ENCODE measurements around the gene SMIM20. TPM values are rescaled to one million over a fixed set of nuclear protein-coding genes. Genes with fewer than 3 reads are reported as not detected.
A peak's percentile ranks its signal among the peaks of the same experiment; 100 is the strongest.

Gene SMIM20
- total and polyA plus RNA-seq, 8 donors: 19.4 to 85.3 (median 43.8) TPM; not detected in 1

- Histone ChIP-seq H3K27me3 (no peaks in the 10 kb centered on the region), H3K27ac (peak overlapping the region; percentile 29 to 69 (median 64)), H3K36me3 (peaks cover 0 to 13% (median 6%) of the 10 kb centered on the region in 4 donors), H3K4me1 (peaks cover 8 to 25% (median 14%) of the 10 kb centered on the region in 4 donors), H3K4me3 (no peak overlapping the region), H3K9me3 (no peaks in the 10 kb centered on the region)
- TF ChIP-seq CTCF (IDR thresholded peaks at IDR 0.05) (no peak), POLR2AphosphoS5 (IDR thresholded peaks at IDR 0.05) (peak in 1 of 3 donors; percentile 69), EP300 (IDR thresholded peaks at IDR 0.05) (no peak), POLR2A (IDR thresholded peaks at IDR 0.05) (no peak)
- intact Hi-C loops (cut with DNase I; ENCODE audit: low total_unique reads): no loop called here
- peak in 1 of 2 donors; percentile 76 for DNase-seq
- 29 to 48% (median 35%) methylated on average over 5 of the region's 5 CpGs for WGBS, 5 donors
Observed at GRCh38 chr4:25919676-25920075, 5.7 kb downstream of the SMIM20 start.

GRCh38 chr4:25921922-25922321 lies 7.9 kb downstream of the SMIM20 start:
- Histone ChIP-seq H3K27me3 (no peaks in the 10 kb centered on the region), H3K36me3 (peaks cover 0 to 9% (median 6%) of the 10 kb centered on the region in 4 donors), H3K4me3 (no peak overlapping the region), H3K4me1 (peaks cover 0 to 16% (median 6%) of the 10 kb centered on the region in 4 donors), H3K9me3 (no peaks in the 10 kb centered on the region), H3K27ac (no peak overlapping the region)
- TF ChIP-seq CTCF (IDR thresholded peaks at IDR 0.05): no peak
- TF ChIP-seq EP300 (IDR thresholded peaks at IDR 0.05): no peak
- TF ChIP-seq POLR2A (IDR thresholded peaks at IDR 0.05): no peak
- TF ChIP-seq POLR2AphosphoS5 (IDR thresholded peaks at IDR 0.05): no peak
- whole genome bisulfite sequencing, 5 donors: 95 to 100% (median 95%) methylated on average over 1 of the region's 1 CpG
- no peak for DNase-seq
- intact Hi-C loops (cut with DNase I; ENCODE audit: low total_unique reads): no loop called here

DNA sequence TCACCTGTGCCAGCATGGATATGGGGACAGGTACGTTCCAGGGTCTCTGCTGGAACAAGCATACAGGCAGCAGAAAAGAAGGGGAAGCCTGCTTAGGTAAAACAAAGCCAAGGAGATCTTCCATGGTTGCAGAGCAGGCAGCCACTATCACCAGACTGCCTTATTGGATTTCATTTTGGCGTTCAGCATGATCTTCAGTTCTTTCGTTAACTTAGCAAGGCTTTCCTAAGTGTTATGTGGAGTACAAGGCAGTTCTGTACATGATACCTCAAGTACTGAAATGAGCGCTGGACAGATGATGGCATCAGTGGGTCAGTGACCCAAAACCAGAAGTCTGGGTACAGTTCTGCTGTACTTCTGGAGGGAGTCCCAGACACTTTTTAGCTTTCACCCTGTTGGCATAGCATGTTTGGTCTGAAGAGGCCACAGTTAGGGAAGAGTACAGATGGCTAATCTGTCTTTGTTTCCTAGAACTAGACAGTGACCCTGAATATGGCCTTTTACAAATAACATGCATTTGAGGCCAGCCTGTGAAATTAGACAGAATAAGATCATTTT lies 8.9 kb downstream of the SMIM20 start:
- no peak for DNase-seq
- H3K4me1 ChIP-seq: peaks cover 0 to 20% (median 6%) of the 10 kb centered on the region in 4 donors
- TF ChIP-seq POLR2AphosphoS5 (IDR thresholded peaks at IDR 0.05): no peak
- no peak for TF ChIP-seq EP300 (IDR thresholded peaks at IDR 0.05)
- TF ChIP-seq CTCF (IDR thresholded peaks at IDR 0.05): no peak
- TF ChIP-seq POLR2A (IDR thresholded peaks at IDR 0.05): no peak
- no peaks in the 10 kb centered on the region for H3K9me3 ChIP-seq
- intact Hi-C loops (cut with DNase I; ENCODE audit: low total_unique reads): no loop called here
- no peak overlapping the region for H3K27ac ChIP-seq
- peaks cover 0 to 9% (median 6%) of the 10 kb centered on the region in 4 donors for H3K36me3 ChIP-seq
- H3K27me3 ChIP-seq: no peaks in the 10 kb centered on the region
- 83 to 99% (median 95%) methylated on average over 4 of the region's 4 CpGs for WGBS, 5 donors
- no peak overlapping the region for H3K4me3 ChIP-seq

DNA sequence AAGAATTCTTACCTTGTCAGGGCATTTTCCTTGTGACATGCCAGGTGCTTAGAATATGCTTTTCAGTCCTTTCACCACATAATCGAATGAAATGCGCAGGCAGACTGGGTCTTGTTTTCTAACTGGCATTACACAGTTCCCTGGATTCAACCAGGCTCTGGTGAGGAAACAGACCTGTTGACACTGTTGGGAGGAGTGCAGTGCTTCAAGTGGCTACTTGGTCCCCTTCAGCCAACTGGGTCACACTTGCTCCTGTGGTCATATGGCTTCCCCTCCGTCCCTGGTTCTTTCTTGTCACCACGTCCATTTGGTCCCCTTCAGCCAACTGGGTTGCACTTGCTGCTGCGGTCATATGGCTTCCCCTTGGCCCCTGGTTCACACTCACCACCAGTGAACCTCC lies 9.7 kb downstream of the SMIM20 start:
- intact Hi-C loops (cut with DNase I; ENCODE audit: low total_unique reads): no loop called here
- Histone ChIP-seq H3K9me3 (no peaks in the 10 kb centered on the region), H3K36me3 (peaks cover 0 to 10% (median 6%) of the 10 kb centered on the region in 4 donors), H3K27me3 (no peaks in the 10 kb centered on the region), H3K4me3 (no peak overlapping the region), H3K27ac (no peak overlapping the region), H3K4me1 (peaks cover 0 to 28% (median 10%) of the 10 kb centered on the region in 4 donors)
- WGBS, 5 donors: 88 to 94% (median 91%) methylated on average over 5 of the region's 5 CpGs
- TF ChIP-seq CTCF (IDR thresholded peaks at IDR 0.05) (no peak), EP300 (IDR thresholded peaks at IDR 0.05) (no peak), POLR2A (IDR thresholded peaks at IDR 0.05) (no peak), POLR2AphosphoS5 (IDR thresholded peaks at IDR 0.05) (no peak)
- no peak for DNase-seq

Measured in stomach (tissue), 9 donors.